GM12875 (cell line): Measurements from ENCODE around the gene MRM2.

Experiments used
- H3K4me3 ChIP-seq: one replicate; pipeline ENCODE4 v1.5.1; 2011; ENCODE audit warnings: low read depth, low read length, control low read depth
- TF ChIP-seq, protein P1 (sequence below): IDR thresholded peaks from 2 replicates; pipeline ENCODE4 v1.5.1; 2011; ENCODE audit warnings: low read depth, mild to moderate bottlenecking, control low read depth, inconsistent platforms, low read length, moderate library complexity, borderline replicate concordance; ENCODE audit not compliant: insufficient read depth

The MRM2 gene

GRCh38 chr7:2202901-2203765 is 38.9 kb downstream of the MRM2 start:
- H3K4me3 ChIP-seq, result no peak overlapping the region
- TF ChIP-seq, protein P1, sequence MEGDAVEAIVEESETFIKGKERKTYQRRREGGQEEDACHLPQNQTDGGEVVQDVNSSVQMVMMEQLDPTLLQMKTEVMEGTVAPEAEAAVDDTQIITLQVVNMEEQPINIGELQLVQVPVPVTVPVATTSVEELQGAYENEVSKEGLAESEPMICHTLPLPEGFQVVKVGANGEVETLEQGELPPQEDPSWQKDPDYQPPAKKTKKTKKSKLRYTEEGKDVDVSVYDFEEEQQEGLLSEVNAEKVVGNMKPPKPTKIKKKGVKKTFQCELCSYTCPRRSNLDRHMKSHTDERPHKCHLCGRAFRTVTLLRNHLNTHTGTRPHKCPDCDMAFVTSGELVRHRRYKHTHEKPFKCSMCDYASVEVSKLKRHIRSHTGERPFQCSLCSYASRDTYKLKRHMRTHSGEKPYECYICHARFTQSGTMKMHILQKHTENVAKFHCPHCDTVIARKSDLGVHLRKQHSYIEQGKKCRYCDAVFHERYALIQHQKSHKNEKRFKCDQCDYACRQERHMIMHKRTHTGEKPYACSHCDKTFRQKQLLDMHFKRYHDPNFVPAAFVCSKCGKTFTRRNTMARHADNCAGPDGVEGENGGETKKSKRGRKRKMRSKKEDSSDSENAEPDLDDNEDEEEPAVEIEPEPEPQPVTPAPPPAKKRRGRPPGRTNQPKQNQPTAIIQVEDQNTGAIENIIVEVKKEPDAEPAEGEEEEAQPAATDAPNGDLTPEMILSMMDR, result no peak

DNA sequence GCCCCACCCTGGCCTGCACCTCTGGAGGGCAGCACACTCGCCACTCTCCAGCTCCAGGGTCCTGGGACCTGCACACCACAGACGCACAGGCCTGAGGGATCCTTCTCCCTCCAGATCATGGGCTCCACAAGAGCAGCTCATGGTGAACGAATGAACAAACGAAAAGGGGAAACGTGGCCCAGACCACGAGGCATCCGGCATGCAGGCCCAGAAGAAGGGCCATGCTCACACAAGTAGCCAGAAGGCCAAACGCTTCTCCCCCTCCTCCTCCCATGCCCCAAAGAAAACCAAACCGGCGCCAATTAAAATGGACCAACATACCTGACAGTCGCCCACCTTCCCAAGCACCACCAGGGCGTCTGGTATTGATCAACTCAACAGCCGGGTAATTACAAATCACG is 39.6 kb downstream of the MRM2 start:
- TF ChIP-seq, protein P1, result no peak

GRCh38 chr7:2201686-2202360 is 40.2 kb downstream of the MRM2 start:
- TF ChIP-seq, protein P1, result no peak
- H3K4me3 ChIP-seq, result no peak overlapping the region

More for the DNA sequence above, 39.6 kb downstream of the MRM2 start:
- H3K4me3 ChIP-seq, result no peak overlapping the region

DNA sequence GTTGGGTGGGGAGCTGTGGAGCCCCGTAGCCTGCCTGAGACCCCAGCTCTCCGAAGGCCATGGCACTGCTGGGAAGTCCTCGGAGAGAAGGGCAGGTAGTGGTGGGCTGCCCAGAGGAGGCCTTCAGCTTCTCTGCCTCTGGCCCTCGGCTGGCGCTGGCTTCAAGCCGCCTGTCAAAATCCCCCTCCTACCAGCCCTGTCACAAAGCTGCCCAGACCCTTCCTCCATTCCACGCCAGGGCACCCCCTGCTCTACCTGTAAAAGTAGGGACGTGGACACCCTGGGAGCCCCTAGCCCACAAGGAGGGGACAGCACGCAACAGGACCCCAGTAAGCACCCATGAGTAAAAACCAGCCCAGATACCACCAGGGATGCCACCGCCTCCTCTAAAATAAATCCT is 40.9 kb downstream of the MRM2 start:
- TF ChIP-seq, protein P1, result no peak
- no peak overlapping the region for H3K4me3 ChIP-seq

- TF ChIP-seq, protein P1, result no peak
- no peak overlapping the region for H3K4me3 ChIP-seq
Observed at GRCh38 chr7:2200584-2200980, 41.4 kb downstream of the MRM2 start.

GRCh38 chr7:2199956-2200583 is 41.9 kb downstream of the MRM2 start:
- H3K4me3 ChIP-seq, result no peak overlapping the region
- TF ChIP-seq, protein P1, result no peak
